SK-N-MC (cell line): ENCODE data around the gene STOML2.

Source experiments
- EZH2 ChIP-seq: fragments of 200-600 bp; sonication (generic); IDR thresholded peaks from one replicate; pipeline ENCODE4 v1.6.1; 2017; ENCODE audit warnings: antibody characterized with exemption
- POLR2AphosphoS5 ChIP-seq: IDR thresholded peaks from 2 replicates; pipeline ENCODE4 v1.6.1; 2012; ENCODE audit warnings: mild to moderate bottlenecking, low read depth, low read length, borderline replicate concordance

DNA sequence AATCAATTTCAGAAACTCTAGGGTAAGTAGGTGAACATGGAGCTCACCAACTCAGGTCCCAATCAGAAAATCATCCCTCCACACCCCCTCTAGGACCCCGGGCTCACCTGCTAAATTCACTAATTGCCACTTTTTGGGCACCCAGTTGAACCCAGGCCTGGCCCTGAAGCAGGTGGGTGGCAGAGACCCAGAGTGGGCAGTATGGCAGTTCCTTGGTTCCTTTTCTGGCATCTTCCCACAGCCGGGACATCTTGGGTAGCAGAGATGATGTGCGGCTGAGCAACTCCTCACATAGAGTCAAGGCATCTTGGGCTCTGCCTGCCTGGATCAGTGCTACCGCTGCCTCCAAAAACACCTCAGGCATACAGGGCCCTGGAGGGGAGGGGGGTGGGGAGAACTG, 27.6 kb downstream of the STOML2 start:
- TF ChIP-seq EZH2 (no peak), POLR2AphosphoS5 (no peak)
